Uterus (tissue), 4 donors: ENCODE data around the gene DENND4B. TPM values are rescaled to one million over a fixed set of nuclear protein-coding genes. Genes with fewer than 3 reads are reported as not detected.
A peak's percentile ranks its signal among the peaks of the same experiment; 100 is the strongest.

Experiments used
- DNase-seq, 2 donors: peaks; one replicate each; pipeline ENCODE4 v3.0.0-alpha.2; 2019 to 2020
- H3K27ac ChIP-seq, 2 donors: fragments of 200-600 bp; sonication (generic); 1 replicate in 1 of 2; 2 replicates in 1 of 2; pipeline ENCODE4 v1.5.1; 2016 to 2018
- H3K27me3 ChIP-seq, 2 donors: fragments of 200-600 bp; sonication (generic); one replicate each; pipeline ENCODE4 v1.5.1; 2018 to 2019; ENCODE audit warnings: control low read depth in 1 of 2
- H3K36me3 ChIP-seq, 2 donors: fragments of 200-600 bp; sonication (generic); one replicate each; pipeline ENCODE4 v1.5.1; 2019; ENCODE audit warnings: control low read depth in 1 of 2
- H3K4me1 ChIP-seq, 2 donors: fragments of 200-600 bp; sonication (generic); one replicate each; pipeline ENCODE4 v1.5.1; 2018 to 2019; ENCODE audit warnings: control low read depth in 1 of 2
- H3K4me3 ChIP-seq, 2 donors: fragments of 200-600 bp; sonication (generic); 1 replicate in 1 of 2; 2 replicates in 1 of 2; pipeline ENCODE4 v1.5.1; 2018 to 2019; ENCODE audit warnings: mild to moderate bottlenecking in 1 of 2
- H3K9me3 ChIP-seq, 2 donors: fragments of 200-600 bp; sonication (generic); one replicate each; pipeline ENCODE4 v1.5.1; 2019; ENCODE audit warnings: control low read depth in 1 of 2
- POLR2A ChIP-seq, 2 donors: fragments of 450-650 bp; IDR thresholded peaks; one replicate each; pipeline ENCODE4 v1.6.1; 2016; ENCODE audit warnings: antibody characterized with exemption in 2 of 2, mild to moderate bottlenecking in 1 of 2, moderate library complexity in 1 of 2
- intact Hi-C: fragments of 100-400 bp; cut with DNase I; formaldehyde crosslinking; loops from one replicate; pipeline ENCODE4 v1.15.1; 2023; ENCODE audit warnings: low total_unique reads
- total RNA-seq, 4 donors: library from RNA; depleted of rRNA in 3 of 4; stranded (reverse); fragments of >200 nt in 3 of 4; gene quantifications; one replicate each; pipeline versions ENCODE4 v1.1.0 to v1.2.4, GENCODE V29; 2014 to 2023
- TF ChIP-seq, protein P1 (sequence below), 4 experiments: fragments of 200-600 bp in 2 of 4; fragments of 450-650 bp in 2 of 4; sonication (generic) in 2 of 4; IDR thresholded peaks; one replicate each; pipeline ENCODE4 v1.5.1; 2016 to 2019; ENCODE audit warnings: antibody characterized with exemption in 4 of 4, mild to moderate bottlenecking in 2 of 4, moderate library complexity in 1 of 4
- donor health status: DM: yes; HTN: yes; CAD: no.

Gene DENND4B
- total RNA-seq, 4 donors from 2014 or later: 5.6 to 94.9 (median 30.1) TPM

DNA sequence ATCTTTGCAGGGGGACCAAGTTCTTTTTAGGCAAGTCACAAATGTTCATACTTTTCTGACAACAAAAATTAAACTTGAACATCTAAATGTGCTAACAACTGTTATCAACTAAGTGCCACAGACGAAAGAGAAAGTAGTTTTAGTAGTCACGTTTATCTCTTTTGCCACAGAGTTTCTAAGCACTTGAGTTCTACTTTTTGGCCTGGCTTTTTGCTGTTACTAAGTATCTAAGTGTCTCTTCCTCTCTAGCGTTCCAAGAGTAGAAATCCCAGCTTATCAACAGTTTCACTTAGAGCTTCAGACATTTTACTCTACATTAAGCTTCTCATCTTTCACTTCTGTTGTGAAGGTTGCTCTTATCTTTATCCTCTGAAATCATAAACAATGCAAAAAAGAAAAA, 58.0 kb downstream of the DENND4B start:
- DNase-seq: no peak
- H3K4me3 ChIP-seq: no peak overlapping the region
- TF ChIP-seq, protein P1, sequence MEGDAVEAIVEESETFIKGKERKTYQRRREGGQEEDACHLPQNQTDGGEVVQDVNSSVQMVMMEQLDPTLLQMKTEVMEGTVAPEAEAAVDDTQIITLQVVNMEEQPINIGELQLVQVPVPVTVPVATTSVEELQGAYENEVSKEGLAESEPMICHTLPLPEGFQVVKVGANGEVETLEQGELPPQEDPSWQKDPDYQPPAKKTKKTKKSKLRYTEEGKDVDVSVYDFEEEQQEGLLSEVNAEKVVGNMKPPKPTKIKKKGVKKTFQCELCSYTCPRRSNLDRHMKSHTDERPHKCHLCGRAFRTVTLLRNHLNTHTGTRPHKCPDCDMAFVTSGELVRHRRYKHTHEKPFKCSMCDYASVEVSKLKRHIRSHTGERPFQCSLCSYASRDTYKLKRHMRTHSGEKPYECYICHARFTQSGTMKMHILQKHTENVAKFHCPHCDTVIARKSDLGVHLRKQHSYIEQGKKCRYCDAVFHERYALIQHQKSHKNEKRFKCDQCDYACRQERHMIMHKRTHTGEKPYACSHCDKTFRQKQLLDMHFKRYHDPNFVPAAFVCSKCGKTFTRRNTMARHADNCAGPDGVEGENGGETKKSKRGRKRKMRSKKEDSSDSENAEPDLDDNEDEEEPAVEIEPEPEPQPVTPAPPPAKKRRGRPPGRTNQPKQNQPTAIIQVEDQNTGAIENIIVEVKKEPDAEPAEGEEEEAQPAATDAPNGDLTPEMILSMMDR (IDR thresholded peaks at IDR 0.05): no peak
- H3K27me3 ChIP-seq: no peaks in the 10 kb centered on the region
- H3K27ac ChIP-seq: no peak overlapping the region
- no peaks in the 10 kb centered on the region for H3K36me3 ChIP-seq
- intact Hi-C loops: no loop called here
- no peaks in the 10 kb centered on the region for H3K9me3 ChIP-seq
- H3K4me1 ChIP-seq: no peaks in the 10 kb centered on the region

DNA sequence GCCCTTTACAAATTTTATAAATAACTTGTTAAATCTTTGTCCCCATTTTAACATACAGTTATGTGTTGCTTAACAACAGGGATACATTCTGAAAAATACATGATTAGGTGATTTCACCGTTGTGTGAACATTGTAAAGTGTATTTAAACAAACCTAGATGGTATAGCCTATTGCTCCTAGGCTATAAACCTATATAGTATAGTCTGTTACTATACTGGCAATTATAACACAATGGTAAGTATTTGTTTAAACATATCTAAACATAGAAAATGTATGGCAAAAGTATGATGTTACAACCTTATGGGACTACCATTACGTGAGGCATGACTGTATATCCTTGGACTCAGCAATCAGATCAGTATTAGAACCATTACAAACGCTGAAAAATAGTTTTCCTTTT, 60.4 kb downstream of the DENND4B start:
- Histone ChIP-seq H3K27me3 (no peaks in the 10 kb centered on the region), H3K36me3 (no peaks in the 10 kb centered on the region), H3K27ac (no peak overlapping the region), H3K9me3 (no peaks in the 10 kb centered on the region), H3K4me3 (no peak overlapping the region), H3K4me1 (peaks cover 0 to 13% of the 10 kb centered on the region in 2 donors)
- no peak for DNase-seq
- no peak for TF ChIP-seq POLR2A (IDR thresholded peaks at IDR 0.05)
- TF ChIP-seq, protein P1 (IDR thresholded peaks at IDR 0.05): no peak
- intact Hi-C loops: no loop called here

DNA sequence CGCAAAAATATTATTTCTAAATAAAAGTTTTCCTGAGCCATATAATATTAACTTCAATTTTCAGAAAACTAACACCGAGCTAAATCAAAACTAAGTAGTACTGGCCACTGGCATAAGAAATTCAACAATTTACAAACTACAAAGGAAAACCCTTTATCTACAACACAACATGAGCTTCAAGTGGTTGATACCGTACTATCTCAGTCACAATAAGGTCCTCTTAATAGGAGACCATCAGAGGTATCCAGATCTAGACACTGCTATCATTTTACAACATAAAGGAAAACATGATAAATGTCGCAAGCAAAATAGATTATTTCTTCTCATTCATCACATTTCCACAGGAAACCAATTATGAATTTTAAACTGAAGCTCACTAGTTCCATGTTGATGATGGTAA, 63.3 kb downstream of the DENND4B start:
- no peaks in the 10 kb centered on the region for H3K9me3 ChIP-seq
- H3K4me1 ChIP-seq: peaks cover 0 to 13% of the 10 kb centered on the region in 2 donors
- TF ChIP-seq, protein P1 (IDR thresholded peaks at IDR 0.05): no peak
- no peak for TF ChIP-seq POLR2A (IDR thresholded peaks at IDR 0.05)
- H3K36me3 ChIP-seq: no peaks in the 10 kb centered on the region
- intact Hi-C loops: no loop called here
- H3K27me3 ChIP-seq: no peaks in the 10 kb centered on the region
- DNase-seq: no peak
- H3K27ac ChIP-seq: no peak overlapping the region
- no peak overlapping the region for H3K4me3 ChIP-seq

DNA sequence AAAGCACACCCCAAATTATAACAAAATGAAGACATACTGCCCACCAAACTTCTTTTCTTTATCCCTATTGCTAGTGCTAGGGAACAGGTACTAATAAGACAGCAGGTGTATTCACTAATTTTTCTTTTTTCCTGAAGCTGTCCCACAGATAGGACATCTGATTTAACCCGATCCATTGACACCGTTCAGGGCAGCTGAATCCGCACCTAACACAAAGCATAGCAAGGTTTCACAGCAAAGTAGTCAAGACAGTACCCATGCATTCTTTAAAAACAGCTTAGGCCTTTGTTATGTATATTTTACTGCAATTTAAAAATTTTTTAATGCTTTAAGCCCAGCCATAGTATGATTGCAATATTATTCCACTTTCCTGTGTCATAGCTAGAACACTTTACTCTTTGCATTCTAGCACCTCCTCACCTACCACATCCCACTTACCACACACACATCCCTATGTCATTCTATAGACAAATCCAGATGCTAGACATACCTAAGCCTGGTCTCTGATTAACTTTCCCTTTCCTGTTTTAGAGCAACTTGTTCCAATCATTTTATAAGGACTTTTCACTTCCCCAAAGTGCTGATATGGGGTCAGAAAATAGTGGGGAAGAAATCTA, 64.1 kb downstream of the DENND4B start:
- intact Hi-C loops: no loop called here

DNA sequence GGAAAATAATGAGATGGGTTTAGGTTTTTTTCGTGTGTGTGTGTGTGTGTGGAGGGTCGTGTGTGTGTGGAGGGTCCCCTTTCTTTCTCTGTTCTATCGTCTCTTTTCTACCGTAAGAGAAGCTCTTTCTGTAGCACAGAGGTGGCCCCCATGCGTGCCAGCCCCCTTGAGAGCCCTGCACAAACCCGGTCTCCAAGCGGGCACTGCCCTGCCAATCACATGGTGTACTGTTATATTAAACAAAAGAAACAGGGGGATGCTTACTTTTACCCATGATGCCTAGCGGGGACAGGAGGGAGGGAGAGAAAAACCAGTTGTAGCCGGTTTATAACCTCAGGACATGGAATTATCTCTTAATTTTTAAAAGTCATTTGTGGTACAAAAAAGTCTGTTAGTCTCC, 64.8 kb downstream of the DENND4B start:
- peaks cover 0 to 13% of the 10 kb centered on the region in 2 donors for H3K4me1 ChIP-seq
- no peaks in the 10 kb centered on the region for H3K27me3 ChIP-seq
- no peak for TF ChIP-seq POLR2A (IDR thresholded peaks at IDR 0.05)
- TF ChIP-seq, protein P1 (IDR thresholded peaks at IDR 0.05): no peak
- DNase-seq: no peak
- intact Hi-C loops: no loop called here
- peak overlapping the region in 1 of 2 donors; percentile 22 for H3K4me3 ChIP-seq
- peak overlapping the region in 1 of 2 donors; percentile 66 for H3K27ac ChIP-seq
- no peaks in the 10 kb centered on the region for H3K9me3 ChIP-seq
- no peaks in the 10 kb centered on the region for H3K36me3 ChIP-seq

More for the DNA sequence above, 64.1 kb downstream of the DENND4B start:
- Histone ChIP-seq H3K27me3 (no peaks in the 10 kb centered on the region), H3K36me3 (no peaks in the 10 kb centered on the region), H3K4me1 (peaks cover 0 to 13% of the 10 kb centered on the region in 2 donors), H3K27ac (peak overlapping the region in 1 of 2 donors; percentile 66), H3K4me3 (no peak overlapping the region), H3K9me3 (no peaks in the 10 kb centered on the region)
- TF ChIP-seq, protein P1 (IDR thresholded peaks at IDR 0.05): no peak
- no peak for TF ChIP-seq POLR2A (IDR thresholded peaks at IDR 0.05)
- no peak for DNase-seq
